Measurements from ENCODE around the gene PTPRD.

Gene PTPRD

DNA sequence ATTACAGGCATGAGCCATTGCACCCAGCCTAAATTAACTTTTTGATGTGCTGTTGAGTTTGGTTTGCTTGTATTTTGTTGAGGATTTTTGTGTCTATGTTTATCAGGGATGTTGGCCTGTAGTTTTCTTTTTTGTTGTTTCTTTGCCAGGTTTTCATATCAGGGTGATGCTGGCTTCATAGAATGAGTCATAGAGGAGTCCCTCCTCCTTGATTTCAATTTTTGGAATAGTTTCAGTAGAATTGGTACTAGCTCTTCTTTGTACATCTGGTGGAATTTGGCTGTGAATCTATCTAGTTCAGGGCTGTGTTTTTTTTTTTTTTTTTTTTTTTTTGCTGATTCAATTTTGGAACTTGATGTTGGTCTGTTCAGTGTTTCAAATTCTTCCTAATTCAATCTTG, 1648.9 kb downstream of the PTPRD start:
- no peak for DNase-seq (ENCODE audit: insufficient read length, low spot score)
- no peak for FAIRE-seq
- TF ChIP-seq, protein P1, sequence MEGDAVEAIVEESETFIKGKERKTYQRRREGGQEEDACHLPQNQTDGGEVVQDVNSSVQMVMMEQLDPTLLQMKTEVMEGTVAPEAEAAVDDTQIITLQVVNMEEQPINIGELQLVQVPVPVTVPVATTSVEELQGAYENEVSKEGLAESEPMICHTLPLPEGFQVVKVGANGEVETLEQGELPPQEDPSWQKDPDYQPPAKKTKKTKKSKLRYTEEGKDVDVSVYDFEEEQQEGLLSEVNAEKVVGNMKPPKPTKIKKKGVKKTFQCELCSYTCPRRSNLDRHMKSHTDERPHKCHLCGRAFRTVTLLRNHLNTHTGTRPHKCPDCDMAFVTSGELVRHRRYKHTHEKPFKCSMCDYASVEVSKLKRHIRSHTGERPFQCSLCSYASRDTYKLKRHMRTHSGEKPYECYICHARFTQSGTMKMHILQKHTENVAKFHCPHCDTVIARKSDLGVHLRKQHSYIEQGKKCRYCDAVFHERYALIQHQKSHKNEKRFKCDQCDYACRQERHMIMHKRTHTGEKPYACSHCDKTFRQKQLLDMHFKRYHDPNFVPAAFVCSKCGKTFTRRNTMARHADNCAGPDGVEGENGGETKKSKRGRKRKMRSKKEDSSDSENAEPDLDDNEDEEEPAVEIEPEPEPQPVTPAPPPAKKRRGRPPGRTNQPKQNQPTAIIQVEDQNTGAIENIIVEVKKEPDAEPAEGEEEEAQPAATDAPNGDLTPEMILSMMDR (IDR thresholded peaks at IDR 0.05; ENCODE audit: insufficient read depth, missing control alignments), result no peak

DNA sequence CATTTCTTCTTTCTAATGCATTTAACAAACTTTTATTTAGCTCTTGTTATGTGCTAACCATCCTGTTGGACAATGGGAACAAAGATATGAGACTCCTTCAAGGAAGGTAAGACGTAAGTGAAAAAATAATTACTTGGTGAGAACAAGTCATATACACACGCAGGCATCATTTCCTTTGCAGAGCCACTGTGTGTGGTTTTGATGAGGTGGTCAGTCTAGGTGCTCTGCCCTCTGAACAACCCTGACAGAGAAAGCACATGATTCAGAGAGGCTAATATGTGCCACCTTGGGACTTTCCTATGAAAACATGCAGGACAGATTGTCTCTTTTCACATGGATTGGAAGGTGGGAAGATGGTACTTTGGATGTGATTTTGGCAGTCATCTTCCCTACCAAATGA, 1650.7 kb downstream of the PTPRD start:
- TF ChIP-seq, protein P1 (IDR thresholded peaks at IDR 0.05; ENCODE audit: insufficient read depth, missing control alignments), result no peak
- no peak for DNase-seq (ENCODE audit: insufficient read length, low spot score)
- no peak for FAIRE-seq

DNA sequence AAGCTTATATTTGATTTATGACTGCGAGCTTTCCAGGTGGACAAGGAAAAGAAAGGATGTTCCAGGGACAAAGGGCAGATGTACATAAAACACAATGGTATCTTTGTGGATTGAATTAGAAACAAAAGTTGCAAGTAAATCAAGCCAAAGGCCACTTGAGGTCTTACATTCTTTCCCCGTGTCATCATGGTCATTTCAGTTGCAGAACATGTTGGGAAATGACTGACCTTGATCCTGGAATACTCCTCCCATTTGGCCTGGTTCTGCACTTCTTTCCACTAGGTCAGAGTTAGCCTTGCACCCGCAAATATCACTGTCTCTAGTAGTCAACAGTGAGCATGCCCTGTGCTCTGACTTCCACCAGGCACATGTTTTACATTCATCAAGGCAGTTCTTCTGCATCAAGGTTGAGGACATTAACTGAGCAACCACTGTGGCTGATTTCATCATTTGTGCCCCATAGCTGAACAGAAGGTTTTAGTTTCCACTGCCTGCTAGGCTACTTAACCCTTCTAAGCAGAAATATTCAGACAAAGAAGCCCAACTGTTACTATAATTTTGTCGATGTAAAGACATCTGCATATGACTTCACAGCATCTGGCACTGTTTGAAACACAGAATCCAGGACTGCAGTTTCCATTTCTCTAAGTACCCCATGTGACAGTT, 1651.5 kb downstream of the PTPRD start:
- DNase-seq (ENCODE audit: insufficient read length, low spot score) (no peak), FAIRE-seq (no peak)
- TF ChIP-seq, protein P1 (IDR thresholded peaks at IDR 0.05; ENCODE audit: insufficient read depth, missing control alignments), result no peak

DNA sequence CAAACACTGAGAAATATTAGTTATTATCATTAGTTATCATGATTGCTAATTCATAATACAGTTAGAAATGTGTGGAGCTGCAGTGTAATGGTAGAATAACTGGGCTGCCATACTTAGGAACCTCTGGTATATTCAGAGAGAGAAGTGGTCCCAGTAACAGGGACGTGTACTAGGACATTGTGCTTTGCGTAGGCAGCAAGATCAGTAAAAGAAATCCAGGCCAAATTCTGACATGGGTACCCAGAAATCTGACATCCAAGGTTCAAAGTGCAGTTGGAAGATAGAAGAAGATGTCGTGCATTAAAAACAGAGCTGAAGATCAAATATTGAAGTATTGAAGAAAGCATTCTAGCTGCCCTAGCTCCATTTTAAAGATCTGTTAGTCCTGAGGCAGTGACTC, 1652.5 kb downstream of the PTPRD start:
- TF ChIP-seq, protein P1 (IDR thresholded peaks at IDR 0.05; ENCODE audit: insufficient read depth, missing control alignments), result no peak
- no peak for DNase-seq (ENCODE audit: insufficient read length, low spot score)
- FAIRE-seq, result no peak

DNA sequence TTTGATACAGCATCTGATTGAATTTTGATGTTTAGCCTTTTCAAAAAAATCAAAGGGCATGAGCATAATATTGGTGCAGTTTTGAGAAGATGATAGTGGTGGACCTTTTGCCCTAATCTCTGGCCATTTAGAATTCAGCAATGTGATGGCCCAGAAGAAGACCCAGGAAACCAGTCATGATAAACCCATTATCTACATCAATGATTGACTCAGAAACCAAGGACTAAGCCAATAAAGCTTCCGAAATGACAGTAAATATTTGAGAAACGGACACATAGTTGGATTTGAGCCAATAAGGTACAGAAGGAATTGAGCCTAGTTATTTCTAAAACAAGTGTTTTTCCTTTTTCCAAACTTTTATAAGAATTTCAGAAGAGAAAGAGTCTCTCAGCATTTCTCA, 1654.4 kb downstream of the PTPRD start:
- FAIRE-seq (no peak), DNase-seq (ENCODE audit: insufficient read length, low spot score) (no peak)
- TF ChIP-seq, protein P1 (IDR thresholded peaks at IDR 0.05; ENCODE audit: insufficient read depth, missing control alignments), result no peak

DNA sequence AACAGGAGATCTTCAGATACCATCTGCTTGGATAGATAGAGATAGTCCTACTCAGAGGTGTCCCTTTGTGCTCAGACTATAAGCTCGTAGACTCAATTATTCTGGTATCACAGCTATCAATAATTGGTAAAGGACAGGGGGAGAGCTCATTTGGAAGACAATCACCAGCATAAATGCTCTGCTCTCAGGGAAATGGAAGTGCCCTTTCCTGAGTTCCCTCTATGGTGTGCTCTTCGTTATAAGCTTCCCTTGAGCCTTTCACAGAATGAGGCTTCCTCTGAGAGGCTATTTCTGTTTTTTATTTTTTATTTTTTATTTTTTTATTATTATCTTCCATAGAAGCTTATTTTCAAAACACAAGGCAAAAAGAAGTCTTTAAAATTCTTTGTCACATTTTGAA, 1657.5 kb downstream of the PTPRD start:
- TF ChIP-seq, protein P1 (IDR thresholded peaks at IDR 0.05; ENCODE audit: insufficient read depth, missing control alignments), result no peak
- FAIRE-seq (no peak), DNase-seq (ENCODE audit: insufficient read length, low spot score) (no peak)

DNA sequence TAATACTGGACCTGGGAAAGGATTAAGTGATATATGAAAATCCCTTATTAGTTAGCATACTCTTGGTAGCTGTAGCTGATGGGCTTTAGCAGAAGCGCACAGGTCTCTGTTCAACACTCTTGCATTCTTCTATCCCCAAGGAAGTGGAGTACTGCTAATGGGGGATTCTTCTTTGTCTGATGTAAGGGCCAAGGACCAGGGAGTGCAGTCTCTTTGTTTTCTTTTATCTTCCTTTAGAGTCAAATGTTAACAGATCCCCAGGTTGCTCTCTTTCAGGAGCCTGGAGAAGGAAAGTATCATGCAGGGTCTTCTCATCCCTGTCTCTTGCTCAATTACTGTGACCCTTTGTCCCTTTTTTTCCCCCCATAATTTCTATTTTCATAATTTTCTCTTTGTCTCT, 1666.3 kb downstream of the PTPRD start:
- TF ChIP-seq, protein P1 (IDR thresholded peaks at IDR 0.05; ENCODE audit: insufficient read depth, missing control alignments), result no peak
- FAIRE-seq (no peak), DNase-seq (ENCODE audit: insufficient read length, low spot score) (no peak)
